ENCODE measurements around the gene PARP1. TPM values are rescaled to one million over a fixed set of nuclear protein-coding genes. Genes with fewer than 3 reads are reported as not detected.

The PARP1 gene
- total RNA-seq, 1 experiment from 2014 or later = 213 TPM

DNA sequence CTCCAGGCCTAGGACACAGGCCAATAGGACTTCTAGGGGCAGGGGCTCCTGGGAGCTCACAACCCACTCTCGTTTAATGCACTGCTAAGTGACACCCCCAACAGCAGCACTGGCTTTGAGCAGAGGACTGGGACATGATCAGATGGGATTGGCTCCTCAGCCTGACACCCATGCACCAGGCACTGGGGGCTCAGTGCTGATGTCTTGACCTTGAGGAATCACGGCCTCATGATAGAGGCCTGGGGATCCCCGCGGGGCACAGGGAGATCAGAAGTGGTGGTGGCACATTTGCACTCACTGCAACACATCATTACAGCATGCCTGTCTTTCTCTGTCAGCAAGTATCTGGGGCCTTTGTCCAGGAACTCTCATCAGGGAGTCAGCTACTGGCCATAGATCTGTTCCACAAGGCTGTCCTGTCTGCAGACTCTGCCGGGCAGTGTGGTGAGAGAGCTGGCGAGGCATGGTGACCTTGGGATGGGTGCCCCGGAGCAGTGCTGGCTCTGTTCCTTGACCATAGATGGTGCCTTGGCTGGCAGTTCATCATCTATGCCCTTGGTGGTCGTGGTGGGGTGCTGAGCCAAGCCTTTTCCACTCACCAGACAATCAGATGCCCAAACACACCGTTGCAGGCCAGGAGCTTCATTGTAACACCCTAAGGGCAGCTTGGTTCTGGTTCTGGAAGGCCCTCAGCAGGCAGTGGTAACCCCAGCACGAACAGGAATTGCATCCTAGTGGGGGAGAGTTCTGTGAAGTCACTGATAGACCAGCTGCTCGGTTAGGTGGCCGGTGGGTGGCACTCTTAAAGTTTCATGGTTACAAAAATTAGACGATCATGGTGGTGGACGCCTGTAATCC is 22.2 kb upstream of the PARP1 start:
- DNase-seq (ENCODE audit: low read depth, low spot score) (no peak), ATAC-seq (no peak)
- ChIA-PET CTCF (no interaction called here), POLR2A (no interaction called here), RAD21 (ENCODE audit: low non-redundant PET in 1 of 2, low total read pairs in 2 of 2, uncharacterized antibody in 2 of 2, unreplicated experiment in 2 of 2) (no interaction called here)
- H3K4me3 ChIP-seq (replicated peaks in 1 of 2; ENCODE audit: low read depth in 1 of 2, low read length in 2 of 2) = no peak overlapping the region
- H3K36me3 ChIP-seq (ENCODE audit: control insufficient read depth in 1 of 2, insufficient read depth in 2 of 2, low read length in 2 of 2) = no peaks in the 10 kb centered on the region
- H3K27me3 ChIP-seq (ENCODE audit: insufficient read depth, low read length) = no peaks in the 10 kb centered on the region
- no peaks in the 10 kb centered on the region for H3K79me2 ChIP-seq (ENCODE audit: insufficient read depth, low read length)
- H3K4me1 ChIP-seq (ENCODE audit: control insufficient read depth in 1 of 2, insufficient read depth in 2 of 2, low read length in 2 of 2) = peaks cover 0 to 8% of the 10 kb centered on the region in 2 experiments; a peak in 2 of 4 replicates
- no TSS peak for BruUV-seq (replicated peaks)
- H4K20me1 ChIP-seq (ENCODE audit: insufficient read depth) = no peaks in the 10 kb centered on the region
- no peaks in the 10 kb centered on the region for H3K9me2 ChIP-seq (ENCODE audit: insufficient read depth)
- no peak overlapping the region for H3K9ac ChIP-seq (ENCODE audit: low read length)
- TF ChIP-seq CBX3 (IDR thresholded peaks at IDR 0.05; ENCODE audit: low read depth) (no peak), TCF7L2 (IDR thresholded peaks at IDR 0.05; ENCODE audit: borderline replicate concordance, extremely low read depth, insufficient read depth, insufficient read length) (no peak), EGR1 (IDR thresholded peaks at IDR 0.05; ENCODE audit: low read depth) (no peak), ZNF274 (IDR thresholded peaks at IDR 0.05; ENCODE audit: low read depth, low read length) (no peak), CTCF (IDR thresholded peaks at IDR 0.05 in 2 of 3, conservative IDR thresholded peaks at IDR 0.05 in 1 of 3; ENCODE audit: borderline replicate concordance in 1 of 3, insufficient read depth in 1 of 3, low read depth in 2 of 3, low read length in 2 of 3) (no peak), EZH2phosphoT487 (IDR thresholded peaks at IDR 0.05; ENCODE audit: borderline replicate concordance) (no peak), POLR2AphosphoS5 (IDR thresholded peaks at IDR 0.05; ENCODE audit: low read depth, low read length) (no peak), RAD21 (IDR thresholded peaks at IDR 0.05; ENCODE audit: low read depth) (no peak), YY1 (IDR thresholded peaks at IDR 0.05; ENCODE audit: extremely low read depth, insufficient replicate concordance, low read depth, low read length) (no peak), JUND (IDR thresholded peaks at IDR 0.05) (no peak)
- intact Hi-C loops (cut with micrococcal nuclease) = loop anchor here (10.0 kb wide), 1 partner anchor 1005 kb away; no protein-coding TSS in a partner anchor
- no peak overlapping the region for H3K4me2 ChIP-seq (ENCODE audit: low read length)
- no peaks in the 10 kb centered on the region for H3K9me3 ChIP-seq (ENCODE audit: control insufficient read depth in 1 of 2, insufficient read depth in 1 of 2, low read depth in 1 of 2, low read length in 2 of 2)
- no peak overlapping the region for H3K27ac ChIP-seq (ENCODE audit: low read depth, low read length)
- no peak overlapping the region for H2AFZ ChIP-seq (ENCODE audit: low read depth, low read length, poor library complexity, severe bottlenecking)

All from HCT116 (cell line).